Thyroid gland (tissue), 4 donors: ENCODE results near the gene MYCN.

Source experiments
- CTCF ChIP-seq, 6 experiments: fragments of 200-600 bp in 3 of 6; fragments of 450-650 bp in 3 of 6; sonication (generic) in 3 of 6; IDR thresholded peaks; one replicate each; pipeline ENCODE4 v1.5.1; 2016 to 2019; ENCODE audit warnings: antibody characterized with exemption in 6 of 6, mild to moderate bottlenecking in 2 of 6, inconsistent platforms in 1 of 6, moderate library complexity in 1 of 6
- POLR2A ChIP-seq, 2 donors: fragments of 450-650 bp; IDR thresholded peaks; one replicate each; pipeline ENCODE4 v1.6.1; 2017; ENCODE audit warnings: antibody characterized with exemption in 2 of 2, mild to moderate bottlenecking in 2 of 2, moderate library complexity in 1 of 2

GRCh38 chr2:15976354-15976753 lies 36.0 kb downstream of the MYCN start:
- TF ChIP-seq CTCF (IDR thresholded peaks at IDR 0.05) (no peak), POLR2A (IDR thresholded peaks at IDR 0.05) (no peak)
